ENCODE measurements around the gene SPATA9.
"Not testable (repeated sequence)": the region's sequence is repeated elsewhere in the genome, so short reads cannot be mapped to it uniquely, and the experiment has no call there.

Gene SPATA9

DNA sequence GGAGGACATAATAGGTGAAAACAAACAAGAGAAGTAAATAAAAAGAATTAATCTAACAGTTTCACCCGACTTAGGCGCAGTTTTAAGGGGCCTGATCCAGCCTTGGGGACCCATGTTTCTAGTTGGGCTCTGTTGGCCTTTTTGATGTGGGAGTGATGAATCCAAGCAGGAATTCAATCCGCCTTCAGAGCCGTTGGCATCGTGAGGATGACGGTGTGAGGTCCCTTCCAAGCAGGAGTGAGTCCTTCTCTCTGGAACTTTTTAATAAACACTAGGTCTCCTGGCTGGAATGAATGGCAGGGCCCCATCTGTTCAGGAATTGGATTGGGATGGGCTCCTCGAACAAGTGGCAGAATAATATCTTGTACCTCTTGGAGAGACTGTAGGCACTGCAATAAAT, 26.1 kb upstream of the SPATA9 start:
- H3K4me3 ChIP-seq (replicated peaks; ENCODE audit: low read depth, low read length): no peak overlapping the region
- DNase-seq (ENCODE audit: low read depth): no peak
- TF ChIP-seq, protein P1, sequence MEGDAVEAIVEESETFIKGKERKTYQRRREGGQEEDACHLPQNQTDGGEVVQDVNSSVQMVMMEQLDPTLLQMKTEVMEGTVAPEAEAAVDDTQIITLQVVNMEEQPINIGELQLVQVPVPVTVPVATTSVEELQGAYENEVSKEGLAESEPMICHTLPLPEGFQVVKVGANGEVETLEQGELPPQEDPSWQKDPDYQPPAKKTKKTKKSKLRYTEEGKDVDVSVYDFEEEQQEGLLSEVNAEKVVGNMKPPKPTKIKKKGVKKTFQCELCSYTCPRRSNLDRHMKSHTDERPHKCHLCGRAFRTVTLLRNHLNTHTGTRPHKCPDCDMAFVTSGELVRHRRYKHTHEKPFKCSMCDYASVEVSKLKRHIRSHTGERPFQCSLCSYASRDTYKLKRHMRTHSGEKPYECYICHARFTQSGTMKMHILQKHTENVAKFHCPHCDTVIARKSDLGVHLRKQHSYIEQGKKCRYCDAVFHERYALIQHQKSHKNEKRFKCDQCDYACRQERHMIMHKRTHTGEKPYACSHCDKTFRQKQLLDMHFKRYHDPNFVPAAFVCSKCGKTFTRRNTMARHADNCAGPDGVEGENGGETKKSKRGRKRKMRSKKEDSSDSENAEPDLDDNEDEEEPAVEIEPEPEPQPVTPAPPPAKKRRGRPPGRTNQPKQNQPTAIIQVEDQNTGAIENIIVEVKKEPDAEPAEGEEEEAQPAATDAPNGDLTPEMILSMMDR (IDR thresholded peaks at IDR 0.05; ENCODE audit: low read length, missing control alignments): no peak

DNA sequence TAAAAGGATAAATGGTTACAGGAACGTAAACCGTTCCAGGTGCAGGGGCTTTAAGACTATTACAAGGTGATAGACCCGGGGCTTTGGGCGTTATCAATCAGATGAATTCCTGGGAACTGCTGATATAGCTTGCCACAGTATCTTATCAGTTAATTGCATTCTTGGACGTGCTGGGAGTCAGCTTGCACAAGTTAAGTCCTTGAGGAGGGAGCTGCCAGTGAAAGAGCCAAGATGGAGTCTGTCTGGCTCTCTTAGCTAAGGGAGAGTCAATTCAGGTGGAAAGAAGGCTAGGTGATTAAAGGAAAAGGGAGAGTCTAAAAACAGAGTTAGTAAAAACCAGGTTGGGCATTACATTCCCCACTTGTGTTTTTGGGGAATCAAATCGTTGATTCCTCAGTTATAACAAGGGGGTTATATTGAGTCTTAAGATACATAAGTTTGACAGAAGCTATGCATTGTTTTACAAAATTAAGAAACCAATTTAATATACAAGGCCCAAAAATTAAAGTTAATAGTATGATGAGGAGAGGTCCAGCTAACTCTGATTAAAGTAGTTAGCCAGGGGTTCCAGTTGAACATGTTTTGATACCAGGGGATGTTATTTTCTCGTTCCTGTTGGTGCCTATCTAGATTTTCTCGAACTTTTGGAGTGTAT, 24.9 kb upstream of the SPATA9 start:
- DNase-seq (ENCODE audit: low read depth); H3K4me3 ChIP-seq (replicated peaks; ENCODE audit: low read depth, low read length): not testable (repeated sequence)

DNA sequence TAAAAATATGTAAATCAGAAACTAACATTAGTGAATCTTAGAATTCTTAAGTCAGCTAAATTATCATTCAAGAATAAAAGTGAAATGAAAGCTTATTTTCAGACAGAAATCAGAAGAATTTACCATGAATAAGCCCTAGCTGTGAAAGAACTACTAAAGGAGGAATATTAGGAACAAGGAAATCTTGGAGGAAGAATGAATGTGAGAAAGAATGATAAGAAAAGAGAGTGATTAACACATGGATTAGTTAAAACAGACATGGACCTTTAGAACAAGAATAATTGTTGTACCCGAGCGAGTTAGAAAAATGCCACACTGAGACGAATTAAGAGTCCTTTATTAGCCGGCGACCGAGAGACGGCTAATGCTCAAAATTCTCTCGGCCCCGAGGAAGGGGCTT, 24.3 kb upstream of the SPATA9 start:
- no peak overlapping the region for H3K4me3 ChIP-seq (replicated peaks; ENCODE audit: low read depth, low read length)
- TF ChIP-seq, protein P1 (IDR thresholded peaks at IDR 0.05; ENCODE audit: low read length, missing control alignments): no peak
- DNase-seq (ENCODE audit: low read depth): no peak

DNA sequence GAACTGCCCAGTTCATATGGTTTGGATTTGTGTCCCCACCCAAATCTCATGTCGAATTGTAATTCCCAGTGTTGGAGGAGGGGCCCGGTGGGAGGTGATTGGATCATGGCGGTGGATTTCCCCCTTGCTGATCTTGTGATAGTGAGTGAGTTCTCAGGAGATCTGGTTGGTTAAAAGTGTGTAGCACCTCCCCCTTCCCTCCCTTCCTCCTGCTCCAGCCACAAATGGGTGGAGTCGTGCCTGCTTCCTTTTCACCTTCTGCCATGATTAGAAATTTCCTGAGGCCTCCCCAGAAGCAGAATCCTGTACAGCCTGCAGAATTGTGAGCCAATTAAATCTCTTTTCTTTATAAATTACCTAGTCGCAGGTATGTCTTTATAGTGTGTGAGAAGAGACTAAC, 23.4 kb upstream of the SPATA9 start:
- not testable (repeated sequence) for DNase-seq (ENCODE audit: low read depth); H3K4me3 ChIP-seq (replicated peaks; ENCODE audit: low read depth, low read length)

DNA sequence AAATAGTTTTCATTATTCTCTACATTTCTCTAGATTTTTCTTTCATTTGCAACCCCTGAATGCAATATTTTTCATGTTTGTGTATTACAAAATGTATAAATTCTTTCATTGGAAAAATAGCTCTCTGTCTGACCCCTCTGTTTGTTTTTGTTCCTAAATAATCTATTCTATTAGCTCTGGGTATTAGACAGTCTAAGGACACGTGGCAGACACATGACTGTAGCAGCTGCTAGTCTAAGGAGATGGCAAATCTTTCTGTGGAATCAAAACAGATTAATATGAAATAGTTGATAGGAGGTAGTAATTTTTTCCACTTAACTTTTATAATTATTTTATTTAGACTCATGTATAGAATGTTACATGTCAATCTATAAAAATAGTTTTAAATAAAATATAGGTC, 21.4 kb upstream of the SPATA9 start:
- TF ChIP-seq, protein P1 (IDR thresholded peaks at IDR 0.05; ENCODE audit: low read length, missing control alignments): no peak
- no peak overlapping the region for H3K4me3 ChIP-seq (replicated peaks; ENCODE audit: low read depth, low read length)

DNA sequence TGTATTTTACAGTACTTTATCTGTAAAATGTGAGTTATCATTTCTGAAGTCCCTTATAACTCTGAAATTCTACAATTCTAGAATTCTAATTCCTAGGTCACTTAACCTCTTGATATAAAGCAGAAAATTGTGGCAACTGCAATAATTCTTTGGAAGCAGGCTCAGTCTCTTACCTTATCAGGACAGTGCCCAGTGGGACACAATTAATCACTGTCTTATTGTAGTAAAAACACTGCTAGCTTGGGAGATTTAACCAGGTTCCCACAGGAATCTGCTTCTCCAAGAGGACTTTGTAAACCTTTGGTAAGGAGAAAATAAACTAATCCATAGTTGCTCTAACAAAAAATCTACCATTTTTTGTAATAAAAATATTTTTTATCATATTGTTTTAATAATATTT, 18.3 kb upstream of the SPATA9 start:
- TF ChIP-seq, protein P1 (IDR thresholded peaks at IDR 0.05; ENCODE audit: low read length, missing control alignments): no peak
- no peak for DNase-seq (ENCODE audit: low read depth)
- no peak overlapping the region for H3K4me3 ChIP-seq (replicated peaks; ENCODE audit: low read depth, low read length)

More for the DNA sequence above, 21.4 kb upstream of the SPATA9 start:
- no peak for DNase-seq (ENCODE audit: low read depth)

DNA sequence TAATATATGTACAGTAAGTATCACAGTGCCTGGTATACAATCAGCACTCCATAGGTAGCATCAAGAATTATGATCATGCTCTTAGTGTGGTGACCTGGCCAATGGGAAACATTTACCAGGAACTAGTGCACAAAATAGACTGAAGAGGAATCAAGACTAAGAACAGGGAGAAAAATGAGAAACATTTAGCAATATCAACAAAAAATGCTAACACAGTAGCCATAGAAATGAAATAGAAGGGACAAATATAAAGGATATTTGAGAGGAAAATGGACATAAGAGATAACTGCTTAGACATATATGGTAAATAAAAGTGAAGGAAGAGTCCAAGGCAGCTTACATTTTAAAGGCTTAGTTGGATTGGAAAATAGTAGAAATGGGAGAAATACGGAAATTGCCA, 16.5 kb upstream of the SPATA9 start:
- H3K4me3 ChIP-seq (replicated peaks; ENCODE audit: low read depth, low read length): no peak overlapping the region
- TF ChIP-seq, protein P1 (IDR thresholded peaks at IDR 0.05; ENCODE audit: low read length, missing control alignments): no peak
- no peak for DNase-seq (ENCODE audit: low read depth)

DNA sequence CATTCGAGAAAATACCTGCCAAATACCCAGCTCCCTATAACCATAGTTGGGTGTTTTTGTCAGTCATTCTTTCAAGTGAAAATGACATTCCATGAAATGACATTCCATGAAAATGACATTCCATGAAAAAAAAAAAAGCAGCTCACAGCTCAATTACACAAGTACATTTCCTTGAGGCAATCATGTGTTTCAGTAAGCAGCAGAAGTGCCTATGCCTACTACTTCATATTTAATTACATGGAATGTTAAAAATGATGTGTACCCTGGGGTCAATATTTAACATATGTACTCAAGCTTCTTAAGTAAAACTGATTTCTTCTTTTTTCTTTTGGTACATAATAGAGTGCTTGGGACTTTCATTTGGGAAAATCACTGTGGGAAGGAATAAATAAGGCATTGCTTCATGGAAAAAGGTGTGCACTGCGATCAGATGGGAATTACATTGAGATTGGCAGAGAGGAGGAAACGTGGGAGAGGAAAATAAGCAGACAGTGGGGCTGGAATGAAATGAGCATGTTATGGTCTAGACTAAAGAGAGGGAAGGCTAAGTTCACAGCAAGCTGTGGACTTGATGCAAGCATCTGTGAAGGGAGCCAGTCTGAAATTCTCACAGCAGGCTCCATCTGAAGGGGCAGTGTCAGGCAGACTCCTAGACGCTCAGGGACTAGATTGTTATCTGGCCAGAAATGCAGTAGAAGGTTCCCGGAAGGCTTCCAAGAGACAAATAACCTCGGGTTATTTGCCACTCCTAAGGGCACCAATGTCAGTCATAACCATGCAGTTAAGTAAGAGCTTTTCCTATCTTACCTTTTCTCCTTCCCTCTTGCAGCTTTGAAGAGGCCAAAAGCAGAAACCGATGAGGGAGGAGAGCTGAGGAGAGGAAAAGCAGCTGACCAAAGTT, 15.2 kb upstream of the SPATA9 start:
- DNase-seq (ENCODE audit: low read depth): no peak
- no peak overlapping the region for H3K4me3 ChIP-seq (replicated peaks; ENCODE audit: low read depth, low read length)
- TF ChIP-seq, protein P1 (IDR thresholded peaks at IDR 0.05; ENCODE audit: low read length, missing control alignments): no peak

All from fibroblast of pulmonary artery (primary cell).